COR-L47 (cell line): ENCODE measurements around the gene OR5C1.
A peak's percentile ranks its signal among the peaks of the same experiment; 100 is the strongest.

Experiments used
- DNase-seq: peaks from one replicate; lab custom pipeline; 2025; lab: John Stamatoyannopoulos, UW

Gene OR5C1

DNA sequence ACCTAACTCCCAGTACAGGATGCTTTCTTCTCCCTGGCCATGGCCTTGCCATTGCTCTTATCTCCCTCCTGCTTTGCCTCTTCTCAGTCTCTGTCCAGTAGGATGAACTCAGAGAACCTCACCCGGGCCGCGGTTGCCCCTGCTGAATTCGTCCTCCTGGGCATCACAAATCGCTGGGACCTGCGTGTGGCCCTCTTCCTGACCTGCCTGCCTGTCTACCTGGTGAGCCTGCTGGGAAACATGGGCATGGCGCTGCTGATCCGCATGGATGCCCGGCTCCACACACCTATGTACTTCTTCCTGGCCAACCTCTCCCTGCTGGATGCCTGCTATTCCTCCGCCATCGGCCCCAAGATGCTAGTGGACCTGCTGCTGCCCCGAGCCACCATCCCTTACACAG, at the start of gene OR5C1:
Gene OR5C1, plus strand, starts transcription at position 103 of the 400 bp plus-strand sequence. Its CDS starts 0 bp downstream, at position 103.
- no peak for DNase-seq

DNA sequence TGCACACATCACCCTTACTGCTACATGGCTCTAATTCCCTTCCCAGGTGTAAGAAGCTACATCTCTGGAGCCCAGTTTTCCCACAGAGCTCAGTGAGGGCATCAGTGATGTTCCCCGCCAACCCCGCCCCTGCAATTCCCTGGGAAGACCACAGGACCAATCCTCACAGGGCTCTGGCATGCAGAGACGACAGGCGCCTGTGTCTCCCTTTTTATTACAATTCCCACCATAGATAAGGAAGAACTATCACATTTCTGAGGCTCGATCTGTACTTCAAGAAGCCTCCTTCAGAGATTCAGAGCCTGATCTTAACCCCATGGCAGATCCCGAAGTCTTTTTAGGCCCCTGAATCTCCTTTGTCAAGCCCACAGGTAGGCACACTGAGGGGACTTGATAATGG, 46.7 kb upstream of the OR5C1 start, which contains the start of gene OR1L6:
Gene OR1L6, plus strand, starts transcription at position 301 of the 400 bp plus-strand sequence. CDS start 7,545 bp downstream, outside the sequence.
- DNase-seq, result no peak

GRCh38 chr9:122754825-122755224, 33.9 kb upstream of the OR5C1 start:
- DNase-seq, result no peak

- DNase-seq, result no peak
Measured at GRCh38 chr9:122767817-122768216, 20.9 kb upstream of the OR5C1 start.

- no peak for DNase-seq
Measured at GRCh38 chr9:122777052-122777451, 11.7 kb upstream of the OR5C1 start.

GRCh38 chr9:122777935-122778627, 10.7 kb upstream of the OR5C1 start:
- no peak for DNase-seq

DNA sequence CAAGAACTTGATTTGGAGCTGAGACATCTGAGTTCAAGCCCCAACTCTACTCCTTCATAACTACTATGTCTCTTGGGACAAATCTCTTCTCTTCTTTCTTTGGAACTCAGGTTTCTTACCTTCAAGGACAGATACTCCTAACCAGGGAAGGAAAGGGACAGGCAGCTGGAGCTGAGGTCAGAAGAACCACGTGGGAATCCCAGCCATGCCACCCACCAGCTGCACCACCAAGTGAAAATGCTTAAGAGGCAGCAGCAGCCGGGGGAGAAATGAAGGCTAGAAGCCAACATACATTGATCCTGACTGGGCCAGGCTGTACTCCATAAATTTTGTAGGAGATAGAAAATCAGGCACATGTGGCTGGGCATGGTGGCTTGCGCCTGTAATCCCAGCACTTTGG, 9.6 kb upstream of the OR5C1 start:
- DNase-seq, result no peak

DNA sequence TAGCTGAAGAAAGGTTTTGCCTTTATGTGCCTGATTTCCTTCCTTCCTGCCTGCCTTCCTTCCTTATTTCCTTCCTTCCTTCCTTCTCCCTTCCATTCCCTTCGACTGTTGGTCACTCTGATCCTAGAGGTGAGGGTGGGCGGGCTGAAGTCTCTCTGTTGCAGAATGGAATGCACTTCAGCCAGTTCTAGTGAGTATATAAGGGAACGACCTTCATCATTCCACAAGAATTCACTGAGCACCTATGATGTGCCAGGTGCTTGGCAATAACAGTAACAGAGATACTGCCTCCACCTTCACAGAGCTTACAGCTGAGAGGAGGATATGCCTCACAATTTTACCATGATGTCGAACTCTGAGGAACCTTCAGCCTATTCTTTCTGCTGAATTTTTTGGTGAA, 8.7 kb upstream of the OR5C1 start:
- no peak for DNase-seq

DNA sequence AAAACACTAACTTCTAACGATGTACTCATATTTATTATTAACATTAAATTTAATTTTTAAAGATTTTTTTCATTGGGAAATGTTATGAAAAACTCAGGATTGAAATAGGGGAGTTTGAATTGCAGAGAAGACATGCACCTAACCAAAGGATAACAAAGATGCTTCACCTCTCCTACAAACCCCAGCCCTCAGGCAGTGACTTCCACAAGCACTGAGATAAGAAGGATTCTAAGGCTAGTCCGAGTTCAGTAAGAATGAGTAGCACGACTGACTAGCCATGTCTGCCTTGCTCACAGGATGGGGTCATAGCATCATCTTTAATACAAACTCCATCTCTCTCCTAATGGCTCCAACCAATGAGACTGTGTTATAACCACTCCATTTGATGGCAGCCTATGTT, 7.1 kb upstream of the OR5C1 start:
- no peak for DNase-seq

DNA sequence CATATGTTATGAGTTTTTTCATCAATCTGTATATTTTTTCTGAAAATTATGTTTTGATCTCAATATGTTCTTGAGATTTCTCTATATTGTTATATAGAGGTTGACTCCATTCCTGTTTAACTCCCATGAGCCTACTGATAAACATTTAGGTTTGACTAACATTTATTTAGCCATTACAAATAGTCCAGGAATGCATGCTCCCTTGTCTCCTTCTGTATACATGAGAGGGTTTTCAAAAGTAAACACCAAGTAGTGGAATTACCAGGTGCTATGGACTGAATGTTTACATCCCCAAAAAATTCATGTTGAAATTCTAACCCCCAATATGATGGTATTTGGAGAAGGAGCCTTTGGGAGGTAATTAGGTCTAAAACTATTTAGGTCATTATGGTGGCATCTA, 3.5 kb upstream of the OR5C1 start:
- DNase-seq, result no peak

GRCh38 chr9:122786338-122786737, 2.4 kb upstream of the OR5C1 start:
- no peak for DNase-seq

DNA sequence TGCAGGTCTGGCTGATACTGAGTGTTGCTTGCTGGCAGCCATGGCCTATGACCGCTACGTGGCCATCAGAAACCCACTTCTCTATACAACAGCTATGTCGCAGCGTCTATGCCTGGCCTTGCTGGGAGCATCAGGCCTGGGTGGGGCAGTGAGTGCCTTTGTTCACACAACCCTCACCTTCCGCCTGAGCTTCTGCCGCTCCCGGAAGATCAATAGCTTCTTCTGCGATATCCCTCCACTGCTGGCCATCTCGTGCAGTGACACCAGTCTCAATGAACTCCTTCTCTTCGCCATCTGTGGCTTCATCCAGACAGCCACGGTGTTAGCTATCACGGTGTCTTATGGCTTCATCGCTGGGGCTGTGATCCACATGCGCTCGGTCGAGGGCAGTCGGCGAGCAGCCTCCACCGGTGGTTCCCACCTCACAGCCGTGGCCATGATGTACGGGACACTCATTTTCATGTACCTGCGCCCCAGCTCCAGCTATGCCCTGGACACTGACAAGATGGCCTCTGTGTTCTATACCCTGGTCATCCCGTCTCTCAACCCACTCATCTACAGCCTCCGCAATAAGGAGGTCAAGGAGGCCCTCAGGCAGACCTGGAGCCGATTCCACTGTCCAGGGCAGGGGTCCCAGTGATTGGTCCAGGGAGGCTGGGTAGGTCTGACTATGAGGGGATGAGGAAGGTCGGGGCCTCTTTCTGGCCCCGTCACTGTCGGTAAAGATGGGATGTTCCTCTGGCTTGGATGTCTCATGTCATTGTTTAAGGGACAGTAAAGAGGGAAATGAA, 718 bp downstream of the OR5C1 start:
- DNase-seq, result no peak

- no peak for DNase-seq
Measured at GRCh38 chr9:122791872-122792669, 3.3 kb downstream of the OR5C1 start.

DNA sequence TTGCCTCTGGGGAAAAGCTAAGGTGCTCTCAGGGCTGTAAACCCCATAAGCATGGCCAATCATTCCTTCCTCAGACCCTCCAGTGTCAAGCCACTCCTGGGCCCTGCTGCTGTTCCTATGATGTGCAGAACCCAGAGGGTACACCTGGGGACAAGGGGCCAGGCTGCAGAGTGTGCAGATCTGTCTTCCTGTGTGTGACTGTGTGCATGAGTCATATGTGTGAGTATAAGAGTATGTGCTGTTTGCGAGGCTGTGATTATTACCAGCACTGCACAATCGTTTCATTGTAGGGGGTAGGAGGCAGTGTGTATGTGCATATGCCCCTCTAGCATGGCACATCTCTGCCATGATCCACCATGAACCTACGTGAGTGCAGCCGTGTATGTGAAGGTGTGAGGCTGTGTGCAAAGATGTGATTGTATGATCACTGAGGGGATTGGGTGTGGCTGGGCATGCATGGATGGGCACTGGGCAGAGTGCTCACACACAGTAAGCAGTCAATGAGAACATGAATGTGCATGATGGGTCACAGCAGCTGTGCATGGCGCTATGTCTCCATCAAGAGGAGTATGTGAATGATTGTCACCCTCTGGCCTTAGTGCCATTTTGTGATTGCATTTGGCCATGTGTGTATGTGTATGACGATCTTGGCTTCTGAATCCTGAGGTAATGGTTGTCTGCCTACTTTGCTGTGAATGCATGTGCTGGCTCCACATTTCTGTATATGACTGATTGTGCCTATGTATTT, 8.8 kb downstream of the OR5C1 start:
- peak; percentile 16 for DNase-seq

DNA sequence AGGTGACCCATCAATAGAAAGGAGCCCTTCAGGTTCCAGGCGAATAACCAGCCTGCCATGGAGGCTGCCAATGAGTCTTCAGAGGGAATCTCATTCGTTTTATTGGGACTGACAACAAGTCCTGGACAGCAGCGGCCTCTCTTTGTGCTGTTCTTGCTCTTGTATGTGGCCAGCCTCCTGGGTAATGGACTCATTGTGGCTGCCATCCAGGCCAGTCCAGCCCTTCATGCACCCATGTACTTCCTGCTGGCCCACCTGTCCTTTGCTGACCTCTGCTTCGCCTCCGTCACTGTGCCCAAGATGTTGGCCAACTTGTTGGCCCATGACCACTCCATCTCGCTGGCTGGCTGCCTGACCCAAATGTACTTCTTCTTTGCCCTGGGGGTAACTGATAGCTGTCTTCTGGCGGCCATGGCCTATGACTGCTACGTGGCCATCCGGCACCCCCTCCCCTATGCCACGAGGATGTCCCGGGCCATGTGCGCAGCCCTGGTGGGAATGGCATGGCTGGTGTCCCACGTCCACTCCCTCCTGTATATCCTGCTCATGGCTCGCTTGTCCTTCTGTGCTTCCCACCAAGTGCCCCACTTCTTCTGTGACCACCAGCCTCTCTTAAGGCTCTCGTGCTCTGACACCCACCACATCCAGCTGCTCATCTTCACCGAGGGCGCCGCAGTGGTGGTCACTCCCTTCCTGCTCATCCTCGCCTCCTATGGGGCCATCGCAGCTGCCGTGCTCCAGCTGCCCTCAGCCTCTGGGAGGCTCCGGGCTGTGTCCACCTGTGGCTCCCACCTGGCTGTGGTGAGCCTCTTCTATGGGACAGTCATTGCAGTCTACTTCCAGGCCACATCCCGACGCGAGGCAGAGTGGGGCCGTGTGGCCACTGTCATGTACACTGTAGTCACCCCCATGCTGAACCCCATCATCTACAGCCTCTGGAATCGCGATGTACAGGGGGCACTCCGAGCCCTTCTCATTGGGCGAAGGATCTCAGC, 11.6 kb downstream of the OR5C1 start, which contains the start of gene OR1K1:
Gene OR1K1, plus strand, starts transcription at position 58 of the 995 bp plus-strand sequence. Its CDS starts 0 bp downstream, at position 58.
- DNase-seq, result no peak

DNA sequence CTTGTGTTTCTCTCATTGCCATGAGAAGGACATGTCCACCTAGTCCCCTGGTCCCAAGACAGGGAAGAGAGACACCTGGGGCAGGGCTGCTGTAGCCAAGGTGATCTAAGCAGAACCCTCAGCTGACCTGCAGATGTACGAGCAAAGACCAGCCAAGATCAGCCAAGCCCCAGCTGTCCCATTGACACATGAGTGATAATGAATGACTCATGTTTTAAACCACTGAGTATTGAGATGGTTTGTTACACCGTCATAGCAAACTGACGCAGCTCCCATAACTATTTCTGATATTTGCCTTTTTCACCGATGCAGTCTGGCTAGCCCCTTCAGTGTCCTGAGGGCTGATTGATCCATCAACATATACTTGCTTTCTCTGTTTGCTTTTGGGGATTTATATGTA, 17.9 kb downstream of the OR5C1 start:
- no peak for DNase-seq

- no peak for DNase-seq
Measured at GRCh38 chr9:122807271-122807900, 18.7 kb downstream of the OR5C1 start.

- no peak for DNase-seq
Measured at GRCh38 chr9:122808141-122808540, 19.4 kb downstream of the OR5C1 start.

DNA sequence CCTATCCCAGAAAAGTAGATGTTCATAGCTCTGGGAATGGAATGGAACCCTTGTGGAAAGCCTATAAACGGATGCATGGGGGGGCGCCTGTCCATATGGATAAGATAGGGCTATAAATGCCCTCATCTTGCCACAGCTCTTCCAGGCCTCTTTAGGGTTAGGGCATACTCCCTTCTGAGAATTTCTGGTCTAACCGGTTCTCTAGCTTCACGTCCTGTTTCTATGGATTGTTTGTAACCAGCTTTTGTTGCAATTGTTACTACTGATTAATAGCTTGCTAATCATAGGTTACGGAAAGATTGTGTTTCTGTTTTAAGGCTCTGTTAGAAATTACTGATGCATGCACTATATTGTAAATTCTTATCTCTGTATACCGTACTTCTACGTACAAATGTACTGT, 20.5 kb downstream of the OR5C1 start:
- peak; percentile 73 for DNase-seq
